ENCODE results near the gene SLC35E2B. TPM values are rescaled to one million over a fixed set of nuclear protein-coding genes. Genes with fewer than 3 reads are reported as not detected.

Gene SLC35E2B
- 50.2 and 65.4 TPM in 2 replicates for total RNA-seq

DNA sequence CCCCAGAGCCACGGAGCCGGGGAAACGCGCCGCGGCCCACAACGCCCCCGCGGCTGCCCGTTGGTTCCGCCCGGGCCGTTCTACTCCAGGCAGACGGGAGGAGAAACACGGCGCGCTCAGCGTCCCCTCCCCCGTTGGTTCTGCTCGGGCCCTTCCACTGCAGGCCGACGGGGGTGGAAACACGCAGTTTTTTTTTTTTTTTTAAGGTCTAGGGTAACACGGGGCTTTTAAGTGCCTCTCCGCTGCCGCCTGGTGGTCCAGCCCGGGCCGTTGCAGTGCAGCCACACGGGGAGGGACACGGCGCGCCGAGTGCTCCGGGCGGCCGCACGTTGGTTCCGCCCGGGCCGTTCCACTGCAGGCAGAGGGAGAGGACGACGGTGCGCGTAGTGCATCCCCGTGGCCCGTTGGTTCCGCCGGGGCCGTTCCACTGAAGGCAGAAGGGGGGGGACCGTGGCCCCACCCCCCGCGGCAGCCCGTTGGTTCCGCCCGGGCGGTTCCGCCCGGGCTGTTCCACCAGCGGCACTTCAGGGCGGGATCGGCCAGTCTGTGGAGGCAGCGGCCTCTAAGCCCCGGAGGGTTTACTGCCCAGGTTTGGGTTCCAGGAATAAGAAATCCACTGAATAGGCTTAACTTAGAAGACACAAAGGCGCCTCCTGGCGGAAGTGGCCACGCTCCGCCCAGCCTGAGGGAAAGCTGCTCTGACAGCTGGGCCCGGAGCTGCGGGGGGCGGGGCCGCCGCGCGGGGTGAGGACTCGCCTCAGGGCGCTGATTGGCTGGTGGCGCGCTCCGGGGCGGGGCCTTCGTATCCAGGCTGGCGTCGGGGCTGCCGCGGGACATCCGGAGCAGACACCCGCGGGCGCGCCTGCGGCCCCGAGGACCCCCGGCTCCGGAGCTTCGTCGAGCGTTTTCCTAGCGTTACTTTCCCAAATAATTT is at the start of gene SLC35E2B:
Gene SLC35E2B, minus strand, starts transcription at position 82 of the 934 bp plus-strand sequence. CDS start 16,096 bp downstream, outside the sequence.

DNA sequence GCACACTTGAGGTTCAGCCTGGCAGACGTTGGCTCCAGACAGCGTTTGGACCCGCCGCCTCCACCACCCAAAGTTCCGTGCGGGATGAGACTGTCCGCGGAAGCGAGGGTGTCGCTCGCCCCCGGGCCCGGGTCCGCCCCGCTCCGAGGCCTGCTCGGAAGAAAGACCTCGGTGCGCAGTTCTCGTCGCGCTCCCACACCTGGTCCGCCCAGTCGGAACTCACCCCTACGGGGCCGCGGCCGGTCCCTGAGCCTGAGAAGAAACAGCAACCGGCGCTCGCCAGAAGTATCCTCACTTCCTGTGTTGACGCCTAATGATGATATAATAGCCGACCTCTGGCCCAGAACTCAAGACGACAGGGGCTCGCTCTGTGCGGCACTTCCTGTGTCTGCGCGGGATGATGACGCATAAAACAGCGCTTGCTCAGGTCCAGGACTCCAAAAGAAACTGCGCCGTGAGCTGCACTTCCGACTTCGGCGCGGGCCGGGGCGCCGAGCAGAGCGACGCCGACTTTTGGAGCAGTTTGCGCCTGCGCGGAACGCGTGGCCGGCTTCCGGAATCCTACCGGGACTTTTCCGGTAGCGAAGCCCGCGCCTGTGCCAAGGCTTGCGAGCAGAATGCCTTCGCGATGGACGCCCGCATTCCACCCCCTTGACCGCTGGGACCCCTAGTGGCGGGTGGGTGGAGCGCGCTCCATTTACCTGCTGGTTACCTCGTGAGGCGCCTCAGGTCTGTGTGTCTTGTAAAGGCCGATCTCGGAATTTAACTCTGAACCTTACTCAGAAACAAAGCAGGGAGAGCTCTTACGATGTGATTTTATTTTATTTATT is 31.7 kb upstream of the SLC35E2B start, which contains the start of gene CDK11A:
Gene CDK11A, minus strand, starts transcription at position 323 of the 830 bp plus-strand sequence. CDS start 1,539 bp downstream, outside the sequence.

DNA sequence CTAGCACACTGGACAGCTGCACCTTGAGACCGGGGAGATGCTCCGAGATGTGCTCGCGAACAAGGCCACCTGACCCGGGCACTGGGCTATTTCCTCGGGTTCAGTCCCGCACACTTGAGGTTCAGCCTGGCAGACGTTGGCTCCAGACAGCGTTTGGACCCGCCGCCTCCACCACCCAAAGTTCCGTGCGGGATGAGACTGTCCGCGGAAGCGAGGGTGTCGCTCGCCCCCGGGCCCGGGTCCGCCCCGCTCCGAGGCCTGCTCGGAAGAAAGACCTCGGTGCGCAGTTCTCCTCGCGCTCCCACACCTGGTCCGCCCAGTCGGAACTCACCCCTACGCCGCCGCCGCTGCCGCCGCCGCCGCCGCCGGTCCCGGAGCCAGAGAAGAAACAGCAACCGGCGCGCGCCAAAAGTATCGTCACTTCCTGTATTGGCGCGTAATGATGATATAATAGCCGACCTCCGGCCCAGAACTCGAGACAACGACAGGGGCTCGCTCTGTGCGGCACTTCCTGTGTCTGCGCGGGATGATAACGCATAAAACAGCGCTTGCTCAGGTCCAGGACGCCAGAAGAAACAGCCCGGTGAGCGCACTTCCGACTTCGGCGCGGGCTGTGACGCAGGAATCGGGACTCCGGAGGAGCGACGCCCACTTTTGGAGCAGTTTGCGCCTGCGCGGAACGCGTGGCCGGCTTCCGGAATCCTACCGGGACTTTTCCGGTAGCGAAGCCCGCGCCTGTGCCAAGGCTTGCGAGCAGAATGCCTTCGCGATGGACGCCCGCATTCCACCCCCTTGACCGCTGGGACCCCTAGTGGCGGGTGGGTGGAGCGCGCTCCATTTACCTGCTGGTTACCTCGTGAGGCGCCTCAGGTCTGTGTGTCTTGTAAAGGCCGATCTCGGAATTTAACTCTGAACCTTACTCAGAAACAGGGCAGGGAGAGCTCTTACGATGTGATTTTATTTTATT is 33.7 kb downstream of the SLC35E2B start, which contains the start of gene CDK11B:
Gene CDK11B, minus strand, starts transcription at position 422 of the 967 bp plus-strand sequence. CDS start 1,519 bp downstream, outside the sequence.

DNA sequence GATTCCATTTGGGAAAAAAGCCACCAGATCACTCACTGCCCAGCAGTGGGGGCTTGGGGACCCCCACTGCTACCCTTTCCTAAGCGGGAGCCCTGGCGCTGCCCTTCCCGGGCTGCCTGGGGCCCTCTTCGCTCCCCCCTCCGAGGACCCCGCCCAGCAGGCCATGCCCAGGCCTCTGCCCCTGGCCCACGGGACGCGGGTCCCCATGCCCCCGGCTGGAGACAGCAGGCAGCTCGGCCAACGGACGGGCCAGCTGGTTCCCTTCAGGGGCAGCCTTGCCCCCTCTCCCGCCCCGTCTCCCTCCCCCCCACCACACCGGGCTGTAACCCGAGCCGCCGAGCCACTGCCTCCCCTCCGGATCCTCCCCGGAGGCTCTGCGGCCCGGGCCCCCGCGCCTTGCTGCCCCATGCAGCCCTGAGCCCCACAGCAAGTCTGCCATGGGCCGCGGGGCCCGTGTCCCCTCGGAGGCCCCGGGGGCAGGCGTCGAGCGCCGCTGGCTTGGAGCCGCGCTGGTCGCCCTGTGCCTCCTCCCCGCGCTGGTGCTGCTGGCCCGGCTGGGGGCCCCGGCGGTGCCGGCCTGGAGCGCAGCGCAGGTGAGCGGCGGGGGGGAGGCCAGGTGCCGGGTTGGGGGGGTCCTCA is 60.7 kb downstream of the SLC35E2B start, which contains the start of gene MMP23B:
Gene MMP23B, plus strand, starts transcription at position 392 of the 639 bp plus-strand sequence. Its CDS starts 46 bp downstream, at position 438.

DNA sequence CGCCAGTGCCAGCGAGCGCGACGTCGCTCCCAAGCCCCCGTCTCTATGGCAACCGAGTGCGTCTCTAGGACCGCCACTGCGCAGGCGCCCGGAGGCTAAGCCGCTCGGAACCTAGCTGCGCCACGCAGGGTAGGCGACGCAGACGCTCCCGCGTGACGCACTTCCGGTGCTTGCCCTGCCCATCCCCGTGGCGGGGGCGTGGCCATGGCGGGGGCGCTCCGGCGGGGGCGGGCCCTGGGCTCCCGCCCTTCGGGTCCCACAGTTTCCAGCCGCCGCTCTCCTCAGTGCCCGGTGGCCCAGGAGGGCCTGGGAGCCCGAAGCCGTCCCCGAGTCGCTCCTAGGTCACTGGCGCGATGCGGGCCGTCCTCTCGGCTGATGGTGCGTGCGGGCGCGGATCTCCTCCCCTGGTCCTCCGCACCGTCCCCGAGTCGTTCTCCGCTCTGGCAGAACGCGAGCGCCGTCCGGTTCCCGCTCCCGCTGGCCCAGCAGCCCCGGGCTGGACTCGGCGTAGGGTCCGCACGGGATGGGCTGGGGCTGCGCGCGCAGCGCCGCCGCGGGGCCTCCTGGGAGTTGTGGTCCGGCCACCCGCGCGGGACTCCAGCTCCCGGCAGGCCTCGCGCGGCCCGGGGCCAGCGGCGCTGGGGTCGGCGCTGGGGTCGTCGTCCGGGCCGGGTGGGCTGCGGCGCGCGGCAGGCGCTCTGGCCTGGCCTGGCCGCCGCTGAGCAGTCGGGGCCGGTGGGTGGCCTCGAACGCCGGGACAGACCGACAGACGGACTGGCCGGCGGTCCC is 77.1 kb downstream of the SLC35E2B start, which contains the start of gene MIB2:
Gene MIB2, plus strand, starts transcription at position 245 of the 789 bp plus-strand sequence. CDS start 7,953 bp downstream, outside the sequence.

Other genes with a start within 250 kb of the SLC35E2B start
- gene ATAD3C, start 243.1 kb downstream of the SLC35E2B start, total RNA-seq = under 0.01 TPM in 2 replicates
- gene ATAD3B, start 221.0 kb downstream of the SLC35E2B start, total RNA-seq = 12.8 and 18.0 TPM in 2 replicates
- 26.9 and 27.2 TPM in 2 replicates for gene ATAD3A, start 180.6 kb downstream of the SLC35E2B start, total RNA-seq
- gene TMEM240, start 152.2 kb downstream of the SLC35E2B start, total RNA-seq = 4.7 and 6.7 TPM in 2 replicates
- gene SSU72, start 117.9 kb downstream of the SLC35E2B start, total RNA-seq = 75.3 and 79.8 TPM in 2 replicates
- 2.4 and 2.6 TPM in 2 replicates for gene FNDC10, start 92.7 kb downstream of the SLC35E2B start, total RNA-seq
- 57.0 and 72.5 TPM in 2 replicates for gene MIB2, start 77.3 kb downstream of the SLC35E2B start, total RNA-seq
- 0.24 and 0.49 TPM in 2 replicates for gene MMP23B, start 60.6 kb downstream of the SLC35E2B start, total RNA-seq
- 5.6 and 7.0 TPM in 2 replicates for gene CDK11B, start 33.8 kb downstream of the SLC35E2B start, total RNA-seq
- gene CDK11A, start 31.6 kb upstream of the SLC35E2B start, total RNA-seq = 12.5 and 16.9 TPM in 2 replicates
- gene NADK, start 85.7 kb upstream of the SLC35E2B start, total RNA-seq = 77.8 and 86.5 TPM in 2 replicates
- gene GNB1, start 198.3 kb upstream of the SLC35E2B start, total RNA-seq = 105 and 107 TPM in 2 replicates
- 0.16 and 1.2 TPM in 2 replicates for gene CALML6, start 222.5 kb upstream of the SLC35E2B start, total RNA-seq
- 0.61 and 0.65 TPM in 2 replicates for gene TMEM52, start 226.5 kb upstream of the SLC35E2B start, total RNA-seq

Data from hair follicle dermal papilla cell (primary cell).